ENCODE data around the gene TMSB4X.

Gene TMSB4X

DNA sequence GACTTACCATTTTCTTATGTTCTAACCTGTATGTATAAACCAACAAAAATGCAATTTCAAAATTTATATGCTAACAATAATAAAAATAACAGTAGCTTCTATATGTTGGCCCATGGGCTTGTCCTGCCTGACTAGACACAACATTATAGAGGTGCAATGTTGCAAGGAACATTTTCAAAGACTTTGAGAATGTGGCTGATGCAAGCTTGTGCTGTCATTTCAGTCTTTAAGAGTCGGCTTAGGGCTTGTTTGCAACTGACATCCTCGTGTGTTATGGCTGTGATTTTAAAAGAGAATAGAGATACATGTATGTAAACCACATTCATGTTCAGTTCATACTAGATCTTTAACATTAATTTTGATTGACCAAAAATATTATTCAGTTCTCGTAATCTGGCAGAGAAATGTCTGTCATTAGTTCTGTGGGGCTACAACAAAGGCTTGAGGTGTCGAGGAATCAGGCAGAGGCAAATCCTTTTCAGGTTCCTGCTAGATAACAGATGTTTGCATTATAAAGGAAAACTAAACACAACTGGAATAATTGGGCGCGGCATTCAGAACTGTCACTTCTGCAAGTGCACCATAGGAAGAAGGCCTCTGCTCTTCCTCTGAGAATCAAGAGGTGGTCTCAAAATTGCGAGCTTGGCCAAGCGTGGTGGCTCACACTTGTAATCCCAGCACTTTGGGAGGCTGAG, 13.1 kb downstream of the TMSB4X start:
- Mint-ChIP-seq H3K27me3 (ENCODE audit: low read depth, poor library complexity) (no peaks in the 10 kb centered on the region), H3K27ac (no peak overlapping the region), H3K4me1 (no peaks in the 10 kb centered on the region), H3K9me3 (peaks cover 62% of the 10 kb centered on the region), H3K36me3 (ENCODE audit: low read depth) (peaks cover 5% of the 10 kb centered on the region), H3K4me3 (no peak overlapping the region)
- no peak for TF ChIP-seq CTCF (IDR thresholded peaks at IDR 0.05)
- no peak for DNase-seq

- H3K9me3 Mint-ChIP-seq = peaks cover 54% of the 10 kb centered on the region
- no peak for TF ChIP-seq CTCF (IDR thresholded peaks at IDR 0.05)
- peaks cover 5% of the 10 kb centered on the region for H3K36me3 Mint-ChIP-seq (ENCODE audit: low read depth)
- no peak overlapping the region for H3K27ac Mint-ChIP-seq
- no peak for DNase-seq
- no peaks in the 10 kb centered on the region for H3K4me1 Mint-ChIP-seq
- no peaks in the 10 kb centered on the region for H3K27me3 Mint-ChIP-seq (ENCODE audit: low read depth, poor library complexity)
- H3K4me3 Mint-ChIP-seq = no peak overlapping the region
These were observed 13.9 kb downstream of the TMSB4X start for GRCh38 chrX:12988797-12989196.

DNA sequence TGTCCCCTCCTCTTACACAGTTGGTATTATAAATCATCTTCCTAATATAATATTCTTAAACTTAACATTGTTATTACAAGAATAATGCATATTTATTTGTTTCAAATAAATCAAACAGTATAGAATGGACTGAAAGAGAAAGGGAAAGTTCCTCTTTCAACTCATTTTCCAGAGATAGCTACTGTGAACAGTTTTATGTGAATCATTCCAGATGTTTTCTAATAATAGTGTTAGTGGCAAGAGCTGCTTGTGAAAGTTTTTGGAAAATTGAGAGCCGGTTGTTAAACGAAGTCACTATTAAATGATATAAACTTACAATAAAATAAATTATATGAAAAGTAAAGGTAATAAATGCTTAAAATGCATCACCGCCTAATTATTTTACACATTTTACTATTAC, 14.6 kb downstream of the TMSB4X start:
- TF ChIP-seq CTCF (IDR thresholded peaks at IDR 0.05) = no peak
- no peaks in the 10 kb centered on the region for H3K4me1 Mint-ChIP-seq

GRCh38 chrX:12991575-12991974, 16.7 kb downstream of the TMSB4X start:
- DNase-seq = no peak
- no peak for TF ChIP-seq CTCF (IDR thresholded peaks at IDR 0.05)

More for the DNA sequence above, 14.6 kb downstream of the TMSB4X start:
- no peak for DNase-seq
- H3K36me3 Mint-ChIP-seq (ENCODE audit: low read depth) = peaks cover 5% of the 10 kb centered on the region
- H3K27ac Mint-ChIP-seq = no peak overlapping the region
- peaks cover 50% of the 10 kb centered on the region for H3K9me3 Mint-ChIP-seq
- H3K4me3 Mint-ChIP-seq = no peak overlapping the region
- no peaks in the 10 kb centered on the region for H3K27me3 Mint-ChIP-seq (ENCODE audit: low read depth, poor library complexity)

DNA sequence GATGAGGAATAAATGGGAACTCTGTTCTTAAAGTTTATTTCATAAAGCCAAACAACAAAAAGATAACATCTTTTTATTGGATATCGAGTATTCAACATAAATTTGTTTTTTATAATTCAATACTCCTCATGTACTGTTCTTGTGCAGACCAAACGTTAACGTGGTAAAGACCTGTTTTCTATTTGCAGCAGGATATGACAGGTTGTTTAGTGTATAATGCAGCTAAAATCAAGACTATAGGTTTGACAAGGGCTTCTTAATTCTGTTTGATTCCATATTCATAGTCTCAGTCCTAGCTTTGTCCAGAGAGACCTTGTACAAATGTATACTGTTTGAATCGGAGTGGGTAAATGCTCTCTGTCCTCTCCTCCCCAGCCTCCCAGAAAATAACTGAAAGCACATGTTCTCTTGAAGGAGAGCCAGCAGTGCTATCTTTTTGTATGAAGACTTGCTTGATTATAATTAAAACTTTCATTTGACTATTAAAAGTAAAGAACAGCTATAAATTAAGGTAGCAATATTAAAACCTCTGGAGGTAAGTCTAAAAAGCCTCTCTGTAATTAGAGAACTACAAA, 17.7 kb downstream of the TMSB4X start:
- no peak overlapping the region for H3K4me3 Mint-ChIP-seq
- TF ChIP-seq CTCF (IDR thresholded peaks at IDR 0.05) = no peak
- H3K27ac Mint-ChIP-seq = no peak overlapping the region
- H3K4me1 Mint-ChIP-seq = no peaks in the 10 kb centered on the region
- no peak for DNase-seq
- H3K36me3 Mint-ChIP-seq (ENCODE audit: low read depth) = no peaks in the 10 kb centered on the region
- H3K9me3 Mint-ChIP-seq = peaks cover 28% of the 10 kb centered on the region
- H3K27me3 Mint-ChIP-seq (ENCODE audit: low read depth, poor library complexity) = no peaks in the 10 kb centered on the region

More at GRCh38 chrX:12991575-12991974, 16.7 kb downstream of the TMSB4X start:
- Mint-ChIP-seq H3K27me3 (ENCODE audit: low read depth, poor library complexity) (no peaks in the 10 kb centered on the region), H3K4me1 (no peaks in the 10 kb centered on the region), H3K36me3 (ENCODE audit: low read depth) (no peaks in the 10 kb centered on the region), H3K27ac (no peak overlapping the region), H3K4me3 (no peak overlapping the region), H3K9me3 (peaks cover 37% of the 10 kb centered on the region)

DNA sequence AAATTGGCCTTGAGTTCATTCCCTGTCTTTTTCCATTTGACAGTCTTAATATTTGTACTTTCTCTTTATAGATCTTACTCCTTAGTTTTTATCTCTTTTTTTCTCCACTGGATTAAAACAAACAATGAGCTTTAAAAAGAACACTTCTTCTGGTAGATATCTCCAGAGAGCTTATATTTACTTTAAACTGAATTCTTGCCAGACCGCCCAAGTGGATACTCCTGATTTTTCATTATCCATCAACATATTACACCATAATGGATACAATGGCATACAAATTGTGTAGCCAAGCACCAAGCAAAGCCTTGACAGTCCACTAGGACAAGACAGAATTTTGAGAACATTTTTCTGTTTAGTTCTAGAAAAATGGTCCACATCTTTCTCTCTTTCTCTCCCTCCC, 18.9 kb downstream of the TMSB4X start:
- H3K27me3 Mint-ChIP-seq (ENCODE audit: low read depth, poor library complexity) = no peaks in the 10 kb centered on the region
- H3K4me1 Mint-ChIP-seq = peaks cover 11% of the 10 kb centered on the region
- DNase-seq = no peak
- no peak overlapping the region for H3K27ac Mint-ChIP-seq
- no peaks in the 10 kb centered on the region for H3K36me3 Mint-ChIP-seq (ENCODE audit: low read depth)
- TF ChIP-seq CTCF (IDR thresholded peaks at IDR 0.05) = no peak
- no peak overlapping the region for H3K4me3 Mint-ChIP-seq
- H3K9me3 Mint-ChIP-seq = peaks cover 25% of the 10 kb centered on the region
